IPS-NIHi7 (cell line): ENCODE results near the gene ZNF569.
"Not testable (repeated sequence)": the region's sequence is repeated elsewhere in the genome, so short reads cannot be mapped to it uniquely, and the experiment has no call there.

Experiments
- DNase-seq: peaks from one replicate; pipeline ENCODE4 v3.0.0; 2012; ENCODE audit warnings: mixed read lengths; ENCODE audit errors: extremely low spot score

ZNF569 gene

GRCh38 chr19:37466798-37467607 is at the start of gene ZNF569:
Gene ZNF569 (minus strand): TSS chr19:37467444. CDS start chr19:37444921, 22,523 bp downstream.
- peak; percentile 86 for DNase-seq

GRCh38 chr19:37513397-37513796 is 46.2 kb upstream of the ZNF569 start:
- DNase-seq, result no peak

DNA sequence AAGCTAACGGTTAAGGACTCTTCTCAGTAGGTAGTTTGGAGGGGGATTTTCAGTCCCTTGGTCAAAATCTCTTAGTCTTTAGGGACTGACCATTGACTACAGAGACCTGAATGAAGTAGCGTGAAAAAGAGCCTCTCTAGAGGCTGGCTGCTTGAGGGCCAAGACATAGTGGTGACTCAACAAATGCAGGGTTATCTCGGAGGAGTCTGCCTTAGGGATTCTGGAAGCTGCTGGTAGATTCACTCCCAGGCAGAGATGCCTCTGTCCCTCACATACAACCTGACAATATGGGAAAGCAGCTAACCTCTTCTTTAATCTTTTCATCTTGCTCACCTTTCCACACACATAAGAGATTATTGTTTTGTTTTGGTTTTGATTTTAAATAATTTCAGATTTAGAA is 44.6 kb upstream of the ZNF569 start:
- no peak for DNase-seq

- DNase-seq, result no peak
These were observed 43.9 kb upstream of the ZNF569 start for GRCh38 chr19:37511186-37511585.

DNA sequence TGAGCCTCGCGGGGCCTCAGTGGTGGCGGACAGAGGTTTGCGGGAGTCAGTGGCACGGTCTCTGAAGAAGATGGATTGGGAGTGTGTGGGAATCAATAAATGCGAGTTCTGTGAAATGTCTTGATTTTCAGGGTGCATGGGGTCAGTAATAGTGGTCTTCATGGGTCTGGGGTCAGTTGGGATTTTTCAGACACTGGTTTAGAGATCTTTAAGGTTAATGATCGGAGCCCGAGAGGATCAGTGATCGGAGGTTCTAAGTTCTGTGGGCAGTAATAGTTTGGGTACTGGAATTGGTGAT is 39.9 kb upstream of the ZNF569 start:
- no peak for DNase-seq

DNA sequence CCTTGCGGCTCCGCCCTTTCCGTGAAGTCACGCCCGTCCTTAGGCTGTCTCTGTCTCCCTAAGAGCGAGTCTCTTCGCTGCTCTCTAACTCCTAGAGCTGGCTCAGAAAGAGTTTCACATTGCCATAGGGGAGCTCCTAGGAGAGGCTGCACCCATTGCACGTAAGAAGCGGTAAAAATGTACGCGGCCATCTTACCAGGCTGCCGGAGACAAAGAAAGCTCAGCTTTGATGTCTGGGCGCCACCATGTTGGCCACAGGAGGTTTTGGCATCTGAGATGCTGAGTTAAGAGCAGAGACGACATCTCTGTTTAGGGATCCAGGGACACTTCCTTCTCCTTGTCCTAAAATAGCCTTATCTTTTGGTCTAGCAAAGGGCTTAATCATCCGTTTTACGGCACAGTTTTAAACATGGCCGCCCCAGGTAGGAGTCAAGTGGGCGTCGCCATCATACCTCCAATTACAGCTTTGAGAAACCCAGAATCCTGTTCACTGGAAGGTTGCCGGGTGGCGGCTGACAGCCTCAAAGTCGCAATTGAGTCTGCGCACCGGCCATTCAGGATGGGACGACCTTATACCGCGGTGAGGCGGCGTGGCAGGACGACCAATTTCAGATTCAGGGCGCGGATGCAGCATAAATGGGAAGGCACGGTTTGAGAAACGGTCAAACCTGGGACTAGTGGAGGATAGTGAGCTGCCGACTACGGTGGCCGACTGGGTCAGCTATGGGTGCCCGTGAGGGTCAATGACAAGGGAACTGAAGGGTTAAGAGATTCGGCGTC is 39.3 kb upstream of the ZNF569 start, which contains the start of gene ZNF793:
Gene ZNF793, plus strand, starts transcription at position 553 of the 780 bp plus-strand sequence. CDS start 16,501 bp downstream, outside the sequence.
- DNase-seq, result peak; percentile 90

DNA sequence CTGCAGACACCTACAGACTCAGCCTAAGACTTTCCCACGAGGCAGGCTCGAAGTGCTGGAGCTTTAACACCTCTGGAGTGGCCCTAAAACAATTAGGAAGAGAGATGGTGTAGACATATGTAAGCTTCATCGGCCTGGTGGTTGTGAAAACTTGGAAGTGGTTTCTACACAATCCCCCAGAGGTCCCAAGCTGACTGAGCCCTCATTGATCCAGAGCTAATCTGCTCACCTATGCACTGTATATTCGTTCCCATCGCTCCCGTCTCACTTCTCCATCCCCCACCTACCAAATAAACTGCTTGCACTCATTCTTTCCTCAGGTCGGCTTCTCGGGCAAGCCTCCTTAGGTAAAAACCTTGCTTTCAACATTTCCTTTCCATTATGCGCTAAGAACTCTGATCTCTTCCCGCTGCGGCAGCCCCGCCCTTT is 38.7 kb upstream of the ZNF569 start:
- DNase-seq, result no peak

DNA sequence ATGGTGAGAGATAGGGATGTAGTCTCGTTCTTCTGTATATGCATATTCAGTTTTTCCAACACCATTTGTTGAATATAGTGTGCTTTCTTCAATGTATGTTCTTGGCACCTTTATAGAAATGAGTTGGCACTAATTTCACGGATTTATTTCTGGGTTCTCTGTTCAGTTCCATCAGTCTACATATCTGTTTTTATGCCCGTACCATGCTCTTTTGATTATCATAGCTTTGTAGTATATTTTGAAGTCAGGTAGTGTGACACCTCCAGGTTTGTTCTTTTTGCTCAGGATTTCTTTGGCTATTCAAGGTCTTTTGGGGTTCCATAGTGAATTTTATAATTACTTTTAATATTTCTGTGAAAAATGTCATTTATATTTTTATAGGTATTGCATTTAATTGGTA is 25.0 kb upstream of the ZNF569 start:
- DNase-seq, result no peak

DNA sequence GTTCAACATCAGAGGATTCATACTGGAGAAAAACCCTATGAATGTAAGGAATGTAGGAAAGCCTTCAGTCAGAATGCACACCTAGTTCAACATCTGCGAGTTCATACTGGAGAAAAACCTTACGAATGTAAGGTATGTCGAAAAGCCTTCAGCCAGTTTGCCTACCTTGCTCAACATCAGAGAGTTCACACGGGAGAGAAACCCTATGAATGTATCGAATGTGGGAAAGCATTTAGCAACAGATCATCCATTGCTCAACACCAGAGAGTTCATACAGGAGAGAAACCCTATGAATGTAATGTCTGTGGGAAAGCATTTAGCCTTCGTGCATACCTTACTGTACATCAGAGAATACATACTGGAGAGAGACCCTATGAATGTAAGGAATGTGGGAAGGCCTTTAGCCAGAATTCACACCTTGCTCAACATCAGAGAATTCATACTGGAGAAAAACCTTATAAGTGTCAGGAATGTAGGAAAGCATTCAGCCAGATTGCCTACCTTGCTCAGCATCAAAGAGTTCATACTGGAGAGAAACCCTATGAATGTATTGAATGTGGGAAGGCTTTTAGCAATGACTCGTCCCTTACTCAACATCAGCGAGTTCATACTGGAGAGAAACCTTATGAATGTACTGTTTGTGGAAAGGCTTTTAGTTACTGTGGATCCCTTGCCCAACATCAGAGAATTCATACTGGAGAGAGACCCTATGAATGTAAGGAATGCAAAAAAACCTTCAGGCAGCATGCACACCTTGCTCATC is 17.3 kb upstream of the ZNF569 start:
- DNase-seq, result no peak

GRCh38 chr19:37472165-37472564 is 4.9 kb upstream of the ZNF569 start:
- no peak for DNase-seq

DNA sequence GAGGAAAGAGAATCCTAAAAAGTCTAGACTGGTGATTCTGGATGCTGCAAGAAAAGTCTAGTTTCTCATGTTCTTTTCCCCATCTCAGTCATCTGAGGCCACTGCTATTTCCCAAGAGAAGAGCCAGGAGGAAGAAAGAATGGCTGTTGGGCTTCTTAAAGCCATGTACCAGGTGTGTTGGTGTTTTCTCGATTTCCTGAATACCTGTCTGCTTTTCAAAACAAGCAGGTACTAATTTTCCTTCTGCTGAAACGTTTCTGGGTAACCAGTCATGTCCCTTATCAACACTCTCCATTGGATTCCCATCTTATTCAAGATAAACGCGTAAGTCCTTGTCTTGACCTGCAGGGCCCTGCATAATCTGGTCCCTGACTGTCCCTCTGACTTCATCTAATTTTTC is 3.0 kb upstream of the ZNF569 start:
- no peak for DNase-seq

- DNase-seq, result peak; percentile 86
These were observed 1.9 kb upstream of the ZNF569 start, which contains the start of gene ZNF570 for GRCh38 chr19:37468961-37469777. Gene ZNF570 (plus strand): TSS chr19:37469356. CDS start chr19:37470355, 999 bp downstream.

- no peak for DNase-seq
These were observed 405 bp upstream of the ZNF569 start for GRCh38 chr19:37467608-37468090.

DNA sequence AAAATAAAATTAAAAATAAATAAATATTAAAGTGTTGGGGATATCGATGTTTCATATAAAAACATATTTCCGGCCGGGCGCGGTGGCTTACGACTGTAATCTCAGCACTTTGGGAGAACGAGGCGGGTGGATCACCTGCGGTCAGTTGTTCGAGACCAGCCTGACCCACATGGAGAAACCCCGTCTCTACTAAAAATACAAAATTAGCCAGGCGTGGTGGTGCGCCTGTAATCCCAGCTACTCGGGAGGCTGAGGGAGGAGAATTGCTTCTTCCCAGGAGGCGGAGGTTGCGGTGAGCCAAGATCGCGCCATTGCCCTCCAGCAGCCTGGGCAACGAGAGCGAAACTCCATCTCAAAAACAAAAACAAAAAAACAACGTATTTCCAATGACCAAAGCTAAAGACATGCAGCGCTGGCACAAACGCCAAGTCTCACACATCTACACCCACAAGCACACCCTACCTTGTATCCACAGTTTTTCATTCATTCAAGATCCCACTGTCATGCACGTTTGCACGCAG is 907 bp downstream of the ZNF569 start:
- peak; percentile 7 for DNase-seq

GRCh38 chr19:37452500-37453245 is 14.6 kb downstream of the ZNF569 start:
- no peak for DNase-seq

DNA sequence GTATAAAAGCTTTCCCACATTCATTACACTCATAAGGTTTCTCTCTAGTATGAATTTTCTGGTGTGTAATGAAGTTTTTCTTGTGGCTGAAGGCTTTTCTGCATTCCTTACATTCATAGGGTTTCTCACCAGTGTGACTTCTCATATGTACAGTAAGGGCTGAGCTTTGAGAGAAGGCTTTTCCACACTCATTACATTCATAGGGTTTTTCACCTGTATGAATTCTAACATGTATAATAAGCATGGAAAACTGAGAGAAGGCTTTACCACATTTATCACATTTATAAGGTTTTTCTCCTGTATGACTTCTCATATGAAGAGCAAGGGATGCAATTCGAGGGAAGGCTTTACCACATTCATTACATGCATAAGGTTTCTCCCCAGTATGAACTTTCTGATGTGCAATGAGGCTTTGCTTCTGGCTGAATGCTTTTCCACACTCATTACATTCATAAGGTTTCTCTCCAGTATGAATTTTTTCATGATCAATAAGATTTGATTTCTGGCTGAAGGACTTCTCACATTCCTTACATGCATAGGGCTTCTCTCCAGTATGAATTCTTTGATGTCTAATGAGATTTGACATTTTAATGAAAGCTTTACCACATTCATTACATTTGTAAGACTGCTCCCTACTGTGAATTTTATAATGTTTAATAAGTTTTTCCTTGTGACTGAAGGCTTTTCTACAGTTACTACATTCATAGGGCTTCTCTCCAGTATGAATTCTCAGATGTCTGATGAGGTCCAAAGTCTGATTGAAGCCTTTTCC is 53.7 kb downstream of the ZNF569 start:
- DNase-seq, result no peak

DNA sequence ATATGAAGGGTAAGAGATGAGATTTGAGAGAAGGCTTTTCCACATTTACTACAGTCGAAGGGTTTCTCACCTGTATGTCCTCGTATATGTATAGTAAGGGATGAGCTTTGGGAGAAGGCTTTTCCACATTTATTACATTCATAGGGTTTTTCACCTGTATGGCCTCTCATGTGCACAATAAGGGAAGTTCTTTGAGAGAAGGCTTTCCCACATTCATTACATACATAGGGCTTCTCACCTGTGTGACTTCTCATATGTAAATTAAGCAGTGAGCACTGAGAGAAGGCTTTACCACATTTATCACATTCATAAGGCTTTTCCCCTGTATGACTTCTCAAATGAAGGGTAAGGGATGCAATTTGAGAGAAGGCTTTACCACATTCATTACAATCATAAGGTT is 54.5 kb downstream of the ZNF569 start:
- DNase-seq, result no peak

- not testable (repeated sequence) for DNase-seq
These were observed 61.0 kb downstream of the ZNF569 start for GRCh38 chr19:37406140-37406846.

DNA sequence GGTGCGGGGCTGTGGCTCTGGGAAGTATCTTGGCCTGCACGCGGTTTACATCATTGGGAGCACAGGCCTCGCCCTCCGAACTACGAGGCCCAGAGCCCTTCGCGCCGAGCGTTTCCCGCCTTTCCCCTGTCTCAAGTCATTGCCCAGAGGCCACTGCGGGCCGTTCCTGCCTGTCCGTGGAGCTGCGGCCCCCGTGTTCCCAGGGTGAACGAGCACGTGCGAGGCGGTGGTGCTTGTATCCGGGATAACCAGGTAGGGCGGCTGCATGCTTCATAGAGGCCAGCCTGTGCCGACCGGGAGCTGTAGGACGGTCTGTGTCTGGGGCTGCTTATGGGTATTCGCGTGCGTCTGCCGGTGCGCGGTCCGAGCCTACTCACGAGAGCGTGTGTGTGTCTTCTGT is 63.8 kb downstream of the ZNF569 start:
- no peak for DNase-seq
